ENCODE measurements around the gene THSD4.

DNA sequence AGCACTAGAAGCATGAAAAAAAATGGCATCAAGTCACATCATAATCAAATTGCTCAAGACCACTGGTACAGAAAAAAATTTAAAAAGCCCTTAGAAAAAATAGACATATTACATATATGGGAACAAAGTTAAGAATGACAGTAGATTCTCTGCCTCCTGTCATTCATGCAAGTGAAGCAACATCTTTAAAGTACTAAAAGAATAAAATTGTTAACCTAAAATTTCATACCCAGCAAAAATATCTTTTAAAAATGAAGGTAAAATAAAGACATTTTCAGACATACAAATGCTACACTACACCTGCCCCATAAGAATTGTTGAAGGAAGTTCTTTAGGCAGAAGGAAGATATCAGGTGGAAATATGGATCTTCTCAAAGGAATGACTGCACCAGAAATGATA, 55.9 kb downstream of the THSD4 start:
- no peak for TF ChIP-seq CTCF (conservative IDR thresholded peaks at IDR 0.05 in 1 of 2, IDR thresholded peaks at IDR 0.05 in 1 of 2; ENCODE audit: extremely low read depth in 1 of 2, insufficient read depth in 1 of 2, low read depth in 1 of 2, low read length in 2 of 2)
- TF ChIP-seq EZH2 (IDR thresholded peaks at IDR 0.05; ENCODE audit: borderline replicate concordance, low read length): no peak
